Aorta (tissue), 5 donors: ENCODE data around the gene CCL20. TPM values are rescaled to one million over a fixed set of nuclear protein-coding genes. Genes with fewer than 3 reads are reported as not detected.

Experiments
- ATAC-seq: fragments of 200-7000 bp; cut with Tn5 transposase; one replicate; pipeline ENCODE4 v1.9.1; 2022; ENCODE audit warnings: moderate library complexity; ENCODE audit not compliant: low FRiP score
- DNase-seq, 2 donors: peaks; one replicate each; pipeline ENCODE4 v3.0.0-alpha.2; 2020
- H3K27ac ChIP-seq, 2 donors: one replicate each; pipeline ENCODE4 v1.5.1; 2013; ENCODE audit warnings: low read length in 2 of 2, mild to moderate bottlenecking in 2 of 2, moderate library complexity in 2 of 2, control low read depth in 1 of 2, inconsistent platforms in 1 of 2, low read depth in 1 of 2
- H3K27me3 ChIP-seq, 2 donors: one replicate each; pipeline ENCODE4 v1.6.1; 2013; ENCODE audit warnings: control low read depth in 1 of 2, low read length in 1 of 2, mild to moderate bottlenecking in 1 of 2, moderate library complexity in 1 of 2; ENCODE audit not compliant: insufficient read depth in 2 of 2, control insufficient read depth in 1 of 2
- H3K36me3 ChIP-seq, 2 donors: one replicate each; pipeline ENCODE4 v1.6.1; 2013; ENCODE audit warnings: control low read depth in 1 of 2, low read length in 1 of 2, mild to moderate bottlenecking in 1 of 2; ENCODE audit not compliant: insufficient read depth in 2 of 2, control insufficient read depth in 1 of 2
- H3K4me1 ChIP-seq, 2 donors: one replicate each; pipeline ENCODE4 v1.6.1; 2013; ENCODE audit warnings: low read length in 2 of 2, control low read depth in 1 of 2, mild to moderate bottlenecking in 1 of 2, moderate library complexity in 1 of 2; ENCODE audit not compliant: insufficient read depth in 2 of 2, control insufficient read depth in 1 of 2
- H3K4me3 ChIP-seq, 2 donors: one replicate each; pipeline ENCODE4 v1.5.1; 2013; ENCODE audit warnings: low read length in 2 of 2, control low read depth in 1 of 2, mild to moderate bottlenecking in 1 of 2
- H3K9me3 ChIP-seq: one replicate; pipeline ENCODE4 v1.6.1; 2013; ENCODE audit warnings: mild to moderate bottlenecking, low read length; ENCODE audit not compliant: control insufficient read depth
- WGBS, 2 donors: extraction: QIAGEN DNeasy Blood & Tissue Kit; methylation state at CpG; one replicate each; pipeline ENCODE4 v1.1.7; 2013; 5-methylcytosine and 5-hydroxymethylcytosine counted together
- intact Hi-C, 2 donors: fragments of 100-400 bp; cut with DNase I; formaldehyde crosslinking; loops; one replicate each; pipeline versions ENCODE4 v1.14.2 to v1.15.0; 2022
- polyA plus RNA-seq, 2 donors: library from polyadenylated mRNA; stranded (reverse); fragments of 200-250 nt; gene quantifications; one replicate each; pipeline ENCODE4 v1.2.3, GENCODE V29; 2013
- total RNA-seq, 2 donors: library from RNA; stranded (reverse); fragmentation: NEBNext Ultra II Directional; extraction: Animal tissue kit (Norgen Biotek cat#: 25700); gene quantifications; one replicate each; pipeline ENCODE4 v1.2.1, GENCODE V29; 2021
- donor health status: healthy with polysubstance abuse.
- donor health status: Bipolar disorder and iron deficiency.
- donor health status: DM: no; HTN: no; CAD: no.
- donor health status: DM: no; HTN: no; CAD: no.
- donor health status: DM: yes; HTN: yes; CAD: no.

Gene CCL20
- total and polyA plus RNA-seq, 4 donors: 0.23 to 5.5 (median 0.45) TPM; not detected in 1

- WGBS, 2 donors: 84 to 87% methylated on average over 6 of the region's 6 CpGs
- no peak overlapping the region for H3K4me3 ChIP-seq
- ATAC-seq (no peak), DNase-seq (no peak)
- no peaks in the 10 kb centered on the region for H3K4me1 ChIP-seq
- H3K27ac ChIP-seq: no peak overlapping the region
- H3K36me3 ChIP-seq: no peaks in the 10 kb centered on the region
- H3K27me3 ChIP-seq: no peaks in the 10 kb centered on the region
- intact Hi-C loops: no loop called here
- no peaks in the 10 kb centered on the region for H3K9me3 ChIP-seq
These were observed 38.5 kb upstream of the CCL20 start for GRCh38 chr2:227774895-227775842.

- no peaks in the 10 kb centered on the region for H3K27me3 ChIP-seq
- no peaks in the 10 kb centered on the region for H3K36me3 ChIP-seq
- H3K9me3 ChIP-seq: peaks cover 1% of the 10 kb centered on the region
- H3K27ac ChIP-seq: no peak overlapping the region
- no peak for DNase-seq
- H3K4me1 ChIP-seq: no peaks in the 10 kb centered on the region
- intact Hi-C loops: no loop called here
- 69 to 77% methylated on average over 14 of the region's 14 CpGs for WGBS, 2 donors
- no peak overlapping the region for H3K4me3 ChIP-seq
- ATAC-seq: no peak
These were observed 32.5 kb upstream of the CCL20 start for GRCh38 chr2:227780981-227781615.

- ATAC-seq (peak; percentile 41), DNase-seq (no peak)
- Histone ChIP-seq H3K4me1 (no peaks in the 10 kb centered on the region), H3K36me3 (no peaks in the 10 kb centered on the region), H3K27me3 (no peaks in the 10 kb centered on the region), H3K9me3 (peaks cover 1% of the 10 kb centered on the region), H3K27ac (no peak overlapping the region), H3K4me3 (no peak overlapping the region)
- intact Hi-C loops: no loop called here
- 78 to 87% methylated on average over 8 of the region's 8 CpGs for WGBS, 2 donors
These were observed 31.8 kb upstream of the CCL20 start for GRCh38 chr2:227781841-227782240.

DNA sequence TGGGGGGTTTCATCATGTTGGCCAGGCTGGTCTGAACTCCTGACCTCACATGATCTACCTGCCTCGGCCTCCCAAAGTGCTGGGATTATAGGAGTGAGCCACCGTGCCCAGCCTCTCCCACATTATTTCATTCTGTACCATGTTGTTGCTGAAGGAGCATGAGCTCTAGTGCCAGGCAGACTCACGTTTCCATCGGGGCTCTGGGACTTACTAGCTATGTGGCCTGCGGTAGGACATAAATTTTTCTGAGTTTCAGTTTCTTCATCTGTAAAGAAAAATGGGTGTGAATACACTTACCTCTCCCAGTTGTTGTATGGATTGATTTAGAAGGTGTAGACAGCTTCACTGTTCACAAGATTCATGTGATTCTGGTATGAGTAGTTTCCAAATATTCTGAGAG lies 30.8 kb upstream of the CCL20 start:
- no peaks in the 10 kb centered on the region for H3K27me3 ChIP-seq
- DNase-seq (no peak), ATAC-seq (no peak)
- no peaks in the 10 kb centered on the region for H3K36me3 ChIP-seq
- no peak overlapping the region for H3K4me3 ChIP-seq
- 73 to 78% methylated on average over 5 of the region's 5 CpGs for WGBS, 2 donors
- no peaks in the 10 kb centered on the region for H3K4me1 ChIP-seq
- H3K27ac ChIP-seq: no peak overlapping the region
- intact Hi-C loops: no loop called here
- H3K9me3 ChIP-seq: peaks cover 1% of the 10 kb centered on the region

GRCh38 chr2:227783404-227784138 lies 30.1 kb upstream of the CCL20 start:
- DNase-seq (no peak), ATAC-seq (no peak)
- no peaks in the 10 kb centered on the region for H3K27me3 ChIP-seq
- 89 to 91% methylated on average over 12 of the region's 12 CpGs for WGBS, 2 donors
- no peak overlapping the region for H3K27ac ChIP-seq
- no peaks in the 10 kb centered on the region for H3K4me1 ChIP-seq
- peaks cover 1% of the 10 kb centered on the region for H3K9me3 ChIP-seq
- H3K4me3 ChIP-seq: no peak overlapping the region
- no peaks in the 10 kb centered on the region for H3K36me3 ChIP-seq
- intact Hi-C loops: no loop called here

- ATAC-seq (no peak), DNase-seq (no peak)
- intact Hi-C loops: no loop called here
- no peaks in the 10 kb centered on the region for H3K36me3 ChIP-seq
- WGBS, 2 donors: 75 to 76% methylated on average over 1 of the region's 1 CpG
- H3K9me3 ChIP-seq: peaks cover 1% of the 10 kb centered on the region
- no peaks in the 10 kb centered on the region for H3K27me3 ChIP-seq
- no peak overlapping the region for H3K27ac ChIP-seq
- no peak overlapping the region for H3K4me3 ChIP-seq
- H3K4me1 ChIP-seq: no peaks in the 10 kb centered on the region
These were observed 28.3 kb upstream of the CCL20 start for GRCh38 chr2:227785293-227785692.

- H3K27ac ChIP-seq: no peak overlapping the region
- H3K9me3 ChIP-seq: peaks cover 2% of the 10 kb centered on the region
- no peak for ATAC-seq
- no peak for DNase-seq
- H3K4me3 ChIP-seq: no peak overlapping the region
- no peaks in the 10 kb centered on the region for H3K36me3 ChIP-seq
- no peaks in the 10 kb centered on the region for H3K27me3 ChIP-seq
- WGBS, 2 donors: 58 to 61% methylated on average over 4 of the region's 4 CpGs
- H3K4me1 ChIP-seq: no peaks in the 10 kb centered on the region
- intact Hi-C loops: no loop called here
These were observed 25.1 kb upstream of the CCL20 start for GRCh38 chr2:227788561-227789018.

- 73 to 75% methylated on average over 4 of the region's 4 CpGs for WGBS, 2 donors
These were observed 23.8 kb upstream of the CCL20 start for GRCh38 chr2:227789803-227790202.

More at GRCh38 chr2:227789803-227790202, 23.8 kb upstream of the CCL20 start:
- no peak overlapping the region for H3K4me3 ChIP-seq
- no peaks in the 10 kb centered on the region for H3K27me3 ChIP-seq
- DNase-seq (no peak), ATAC-seq (no peak)
- intact Hi-C loops: no loop called here
- H3K36me3 ChIP-seq: no peaks in the 10 kb centered on the region
- H3K4me1 ChIP-seq: no peaks in the 10 kb centered on the region
- peaks cover 2% of the 10 kb centered on the region for H3K9me3 ChIP-seq
- H3K27ac ChIP-seq: no peak overlapping the region
